IPS-18c (cell line): ENCODE results near the gene SSTR3.
A peak's percentile ranks its signal among the peaks of the same experiment; 100 is the strongest.
"Not testable (repeated sequence)": the region's sequence is repeated elsewhere in the genome, so short reads cannot be mapped to it uniquely, and the experiment has no call there.

Experiments
- H3K4me3 ChIP-seq: 2 replicates; pipeline ENCODE4 v1.7.0; 2013; ENCODE audit warnings: low read depth, mild to moderate bottlenecking, low read length, moderate library complexity; ENCODE audit not compliant: insufficient read depth
- H3K9me3 ChIP-seq: one replicate; pipeline ENCODE4 v1.6.1; 2013; ENCODE audit warnings: mild to moderate bottlenecking, low read length, moderate library complexity; ENCODE audit not compliant: control insufficient read depth, insufficient read depth

SSTR3 gene

GRCh38 chr22:37244114-37244921 lies 32.0 kb upstream of the SSTR3 start, which contains the start of gene RAC2:
Gene RAC2 (minus strand): TSS chr22:37244269. CDS start chr22:37244148, 121 bp downstream.
- H3K4me3 ChIP-seq = peak within 1 kb of the TSS; percentile 20; the same call in 1 of the 2 replicates
- no peaks in the 10 kb centered on the region for H3K9me3 ChIP-seq

GRCh38 chr22:37243402-37244113 lies 31.3 kb upstream of the SSTR3 start:
- Histone ChIP-seq H3K9me3 (no peaks in the 10 kb centered on the region), H3K4me3 (peak overlapping the region; percentile 20; the same call in 1 of the 2 replicates)

GRCh38 chr22:37242395-37242918 lies 30.2 kb upstream of the SSTR3 start:
- no peak overlapping the region for H3K4me3 ChIP-seq
- no peaks in the 10 kb centered on the region for H3K9me3 ChIP-seq

- no peak overlapping the region for H3K4me3 ChIP-seq
Observed at GRCh38 chr22:37241351-37242142, 29.3 kb upstream of the SSTR3 start.

GRCh38 chr22:37240941-37241320 lies 28.7 kb upstream of the SSTR3 start:
- no peak overlapping the region for H3K4me3 ChIP-seq
- no peaks in the 10 kb centered on the region for H3K9me3 ChIP-seq

More at GRCh38 chr22:37241351-37242142, 29.3 kb upstream of the SSTR3 start:
- no peaks in the 10 kb centered on the region for H3K9me3 ChIP-seq

- no peak overlapping the region for H3K4me3 ChIP-seq
- H3K9me3 ChIP-seq = no peaks in the 10 kb centered on the region
Observed at GRCh38 chr22:37240240-37240940, 28.1 kb upstream of the SSTR3 start.

- H3K4me3 ChIP-seq = no peak overlapping the region
- H3K9me3 ChIP-seq = no peaks in the 10 kb centered on the region
Observed at GRCh38 chr22:37239336-37240239, 27.3 kb upstream of the SSTR3 start.

- Histone ChIP-seq H3K9me3 (no peaks in the 10 kb centered on the region), H3K4me3 (no peak overlapping the region)
Observed at GRCh38 chr22:37237371-37238268, 25.3 kb upstream of the SSTR3 start.

GRCh38 chr22:37235897-37236607 lies 23.8 kb upstream of the SSTR3 start:
- H3K9me3 ChIP-seq = no peaks in the 10 kb centered on the region
- H3K4me3 ChIP-seq = no peak overlapping the region

GRCh38 chr22:37234736-37235711 lies 22.7 kb upstream of the SSTR3 start:
- Histone ChIP-seq H3K4me3 (no peak overlapping the region), H3K9me3 (no peaks in the 10 kb centered on the region)

- no peaks in the 10 kb centered on the region for H3K9me3 ChIP-seq
- no peak overlapping the region for H3K4me3 ChIP-seq
Observed at GRCh38 chr22:37233751-37234631, 21.7 kb upstream of the SSTR3 start.

GRCh38 chr22:37233371-37233750 lies 21.1 kb upstream of the SSTR3 start:
- not testable (repeated sequence) for H3K4me3 ChIP-seq, H3K9me3 ChIP-seq
